Panc1 (cell line): ENCODE data around the gene HNRNPLL. TPM values are rescaled to one million over a fixed set of nuclear protein-coding genes. Genes with fewer than 3 reads are reported as not detected.

Experiments used
- ATAC-seq: fragments of 200-7000 bp; cut with Tn5 transposase; 2 replicates; pipeline ENCODE4 v1.9.1; 2020; ENCODE audit warnings: mild to moderate bottlenecking, moderate library complexity
- BruUV-seq: library from RNA; stranded (reverse); fragments of 400-500 nt; replicated peaks from 2 replicates; lab custom pipeline; 2021; lab: Mats Ljungman, UMichigan
- CTCF ChIA-PET: fragments of 300-600 bp; sonication (Branson Sonifier 250); formaldehyde crosslinking; loops from one replicate; lab custom pipeline; 2022; ENCODE audit warnings: antibody characterized with exemption; lab: Charles Lee
- POLR2A ChIA-PET: fragments of 300-600 bp; sonication (Branson Sonifier 250); formaldehyde crosslinking; loops from one replicate; lab custom pipeline; 2022; ENCODE audit warnings: antibody characterized with exemption; lab: Charles Lee
- DNase-seq: peaks from one replicate; pipeline ENCODE4 v3.0.0-alpha.2; 2010; ENCODE audit warnings: low read depth, low spot score
- H3K27ac ChIP-seq: 2 replicates; pipeline ENCODE4 v1.5.1; 2011; ENCODE audit warnings: mild to moderate bottlenecking, low read length, inconsistent platforms
- H3K27me3 ChIP-seq: fragments of 200-500 bp; sonication (Bioruptor generic); 2 replicates; pipeline ENCODE4 v1.6.0; 2014; ENCODE audit warnings: low read length, inconsistent platforms; ENCODE audit not compliant: control insufficient read depth, insufficient read depth
- H3K36me3 ChIP-seq: fragments of 200-500 bp; sonication (Bioruptor generic); 2 replicates; pipeline ENCODE4 v1.5.1; 2014; ENCODE audit warnings: inconsistent platforms, mild to moderate bottlenecking, low read length, moderate library complexity; ENCODE audit not compliant: control insufficient read depth, insufficient read depth
- H3K4me1 ChIP-seq: 2 replicates; pipeline ENCODE4 v1.5.1; 2011; ENCODE audit warnings: inconsistent platforms, mild to moderate bottlenecking, low read length, moderate library complexity; ENCODE audit not compliant: control insufficient read depth, insufficient read depth
- H3K4me3 ChIP-seq, 2 experiments: 2 replicates each; pipeline ENCODE4 v1.5.1; 2011 to 2012; ENCODE audit warnings: low read depth in 2 of 2, low read length in 2 of 2, mild to moderate bottlenecking in 2 of 2, inconsistent platforms in 1 of 2, moderate library complexity in 1 of 2
- H3K9me3 ChIP-seq: fragments of 200-500 bp; sonication (Bioruptor generic); 2 replicates; pipeline ENCODE4 v1.5.1; 2014; ENCODE audit warnings: low read depth, mild to moderate bottlenecking, inconsistent platforms, low read length, moderate library complexity; ENCODE audit not compliant: control insufficient read depth, insufficient read depth
- POLR2AphosphoS5 ChIP-seq: IDR thresholded peaks from 2 replicates; pipeline ENCODE4 v1.6.1; 2012; ENCODE audit warnings: mild to moderate bottlenecking, low read depth, low read length, moderate library complexity
- SIN3A ChIP-seq: IDR thresholded peaks from 2 replicates; pipeline ENCODE4 v1.6.1; 2012; ENCODE audit warnings: low read depth, mild to moderate bottlenecking, low read length, moderate library complexity, borderline replicate concordance; ENCODE audit not compliant: insufficient read depth
- TCF7L2 ChIP-seq: IDR thresholded peaks from 2 replicates; pipeline ENCODE4 v1.6.1; 2011; ENCODE audit warnings: mild to moderate bottlenecking, low read depth, low read length, inconsistent platforms
- in situ Hi-C: cut with HindIII; loops from 2 replicates; pipeline ENCODE4 v1.10.0; 2016; ENCODE audit warnings: low sequenced_read_pairs, low pct_unique_long_range_greater_than_20kb
- intact Hi-C: fragments of 100-400 bp; cut with micrococcal nuclease; formaldehyde crosslinking; loops from one replicate; pipeline ENCODE4 v1.10.0; 2022; ENCODE audit not compliant: unreplicated experiment
- total RNA-seq: library from RNA; stranded (reverse); gene quantifications from one replicate; pipeline ENCODE4 v1.2.1, GENCODE V29; 2021; ENCODE audit not compliant: unreplicated experiment
- TF ChIP-seq, protein P1 (sequence below), 2 experiments: IDR thresholded peaks; 2 replicates each; pipeline ENCODE4 v1.6.1; 2011 to 2012; ENCODE audit warnings: low read depth in 2 of 2, control low read depth in 1 of 2, low read length in 1 of 2, mild to moderate bottlenecking in 1 of 2, moderate library complexity in 1 of 2; ENCODE audit not compliant: insufficient read depth in 1 of 2
- TF ChIP-seq, protein P2 (sequence below): fragments of 450-650 bp; IDR thresholded peaks from 2 replicates; pipeline ENCODE4 v1.5.1; 2017; ENCODE audit warnings: mild to moderate bottlenecking

The HNRNPLL gene
- total RNA-seq, 1 experiment from 2014 or later: 69.8 TPM

DNA sequence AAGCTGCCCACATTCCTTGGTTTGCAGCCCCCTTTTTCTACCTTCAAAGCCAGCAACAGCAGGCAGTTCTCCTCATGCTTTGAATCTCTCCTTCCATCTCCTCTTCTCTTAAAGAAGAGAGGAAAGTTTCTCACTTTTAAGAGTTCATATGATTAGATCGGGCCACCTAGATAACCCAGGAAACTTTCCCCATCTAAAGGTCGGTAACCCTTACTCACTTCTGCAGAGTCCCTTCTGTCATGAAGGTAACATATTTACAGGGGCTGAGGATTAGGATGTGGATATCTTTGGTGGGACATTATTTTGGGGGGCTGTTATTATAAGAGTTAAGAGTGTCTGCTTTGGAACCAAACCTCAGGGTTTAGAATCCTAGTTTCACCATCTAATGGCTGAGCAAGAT, 51.0 kb downstream of the HNRNPLL start:
- H3K27ac ChIP-seq: no peak overlapping the region
- in situ Hi-C loops (no loop called here), intact Hi-C loops (no loop called here)
- H3K36me3 ChIP-seq: no peaks in the 10 kb centered on the region; the same call in 1 of the 2 replicates
- CTCF ChIA-PET: interaction anchor here (0.6 to 0.7 kb wide), 3 partner anchors 10 to 251 kb away, joined by 3 to 4 read pairs (median 3); no protein-coding TSS in a partner anchor
- ATAC-seq: no peak
- no TSS peak for BruUV-seq
- DNase-seq: no peak
- TF ChIP-seq SIN3A: no peak
- TF ChIP-seq, protein P1, sequence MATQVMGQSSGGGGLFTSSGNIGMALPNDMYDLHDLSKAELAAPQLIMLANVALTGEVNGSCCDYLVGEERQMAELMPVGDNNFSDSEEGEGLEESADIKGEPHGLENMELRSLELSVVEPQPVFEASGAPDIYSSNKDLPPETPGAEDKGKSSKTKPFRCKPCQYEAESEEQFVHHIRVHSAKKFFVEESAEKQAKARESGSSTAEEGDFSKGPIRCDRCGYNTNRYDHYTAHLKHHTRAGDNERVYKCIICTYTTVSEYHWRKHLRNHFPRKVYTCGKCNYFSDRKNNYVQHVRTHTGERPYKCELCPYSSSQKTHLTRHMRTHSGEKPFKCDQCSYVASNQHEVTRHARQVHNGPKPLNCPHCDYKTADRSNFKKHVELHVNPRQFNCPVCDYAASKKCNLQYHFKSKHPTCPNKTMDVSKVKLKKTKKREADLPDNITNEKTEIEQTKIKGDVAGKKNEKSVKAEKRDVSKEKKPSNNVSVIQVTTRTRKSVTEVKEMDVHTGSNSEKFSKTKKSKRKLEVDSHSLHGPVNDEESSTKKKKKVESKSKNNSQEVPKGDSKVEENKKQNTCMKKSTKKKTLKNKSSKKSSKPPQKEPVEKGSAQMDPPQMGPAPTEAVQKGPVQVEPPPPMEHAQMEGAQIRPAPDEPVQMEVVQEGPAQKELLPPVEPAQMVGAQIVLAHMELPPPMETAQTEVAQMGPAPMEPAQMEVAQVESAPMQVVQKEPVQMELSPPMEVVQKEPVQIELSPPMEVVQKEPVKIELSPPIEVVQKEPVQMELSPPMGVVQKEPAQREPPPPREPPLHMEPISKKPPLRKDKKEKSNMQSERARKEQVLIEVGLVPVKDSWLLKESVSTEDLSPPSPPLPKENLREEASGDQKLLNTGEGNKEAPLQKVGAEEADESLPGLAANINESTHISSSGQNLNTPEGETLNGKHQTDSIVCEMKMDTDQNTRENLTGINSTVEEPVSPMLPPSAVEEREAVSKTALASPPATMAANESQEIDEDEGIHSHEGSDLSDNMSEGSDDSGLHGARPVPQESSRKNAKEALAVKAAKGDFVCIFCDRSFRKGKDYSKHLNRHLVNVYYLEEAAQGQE (IDR thresholded peaks at IDR 0.05; ENCODE audit: insufficient read depth in 1 of 2, low read depth in 2 of 2, low read length in 1 of 2): no peak
- no peak for TF ChIP-seq POLR2AphosphoS5
- TF ChIP-seq, protein P2, sequence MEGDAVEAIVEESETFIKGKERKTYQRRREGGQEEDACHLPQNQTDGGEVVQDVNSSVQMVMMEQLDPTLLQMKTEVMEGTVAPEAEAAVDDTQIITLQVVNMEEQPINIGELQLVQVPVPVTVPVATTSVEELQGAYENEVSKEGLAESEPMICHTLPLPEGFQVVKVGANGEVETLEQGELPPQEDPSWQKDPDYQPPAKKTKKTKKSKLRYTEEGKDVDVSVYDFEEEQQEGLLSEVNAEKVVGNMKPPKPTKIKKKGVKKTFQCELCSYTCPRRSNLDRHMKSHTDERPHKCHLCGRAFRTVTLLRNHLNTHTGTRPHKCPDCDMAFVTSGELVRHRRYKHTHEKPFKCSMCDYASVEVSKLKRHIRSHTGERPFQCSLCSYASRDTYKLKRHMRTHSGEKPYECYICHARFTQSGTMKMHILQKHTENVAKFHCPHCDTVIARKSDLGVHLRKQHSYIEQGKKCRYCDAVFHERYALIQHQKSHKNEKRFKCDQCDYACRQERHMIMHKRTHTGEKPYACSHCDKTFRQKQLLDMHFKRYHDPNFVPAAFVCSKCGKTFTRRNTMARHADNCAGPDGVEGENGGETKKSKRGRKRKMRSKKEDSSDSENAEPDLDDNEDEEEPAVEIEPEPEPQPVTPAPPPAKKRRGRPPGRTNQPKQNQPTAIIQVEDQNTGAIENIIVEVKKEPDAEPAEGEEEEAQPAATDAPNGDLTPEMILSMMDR: no peak
- no peak for TF ChIP-seq TCF7L2
- no peak overlapping the region for H3K4me3 ChIP-seq
- POLR2A ChIA-PET: no interaction called here
- H3K9me3 ChIP-seq: no peaks in the 10 kb centered on the region
- H3K27me3 ChIP-seq: no peaks in the 10 kb centered on the region
- H3K4me1 ChIP-seq: no peaks in the 10 kb centered on the region

DNA sequence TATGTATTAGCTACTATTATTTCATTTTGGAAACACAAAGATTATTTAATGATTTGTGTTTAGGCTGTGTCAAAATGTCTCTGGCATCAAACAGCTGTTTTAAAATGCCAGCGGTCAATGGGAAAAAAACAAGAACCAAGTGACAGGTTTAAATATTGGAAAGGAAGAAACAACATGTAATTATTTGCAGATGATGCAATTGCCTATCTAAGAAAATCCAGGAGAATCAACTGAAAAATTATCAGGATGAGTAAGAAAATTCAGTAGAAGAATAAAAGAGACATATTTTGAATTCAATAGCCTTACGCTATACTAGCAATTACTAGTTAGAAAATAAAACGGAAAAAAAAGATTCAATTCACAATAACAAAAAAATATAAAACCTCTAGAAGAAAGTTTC, 51.6 kb downstream of the HNRNPLL start:
- ATAC-seq (no peak), DNase-seq (no peak)
- TF ChIP-seq TCF7L2 (no peak), SIN3A (no peak), POLR2AphosphoS5 (no peak)
- TF ChIP-seq, protein P2: no peak
- TF ChIP-seq, protein P1 (IDR thresholded peaks at IDR 0.05; ENCODE audit: insufficient read depth in 1 of 2, low read depth in 2 of 2, low read length in 1 of 2): no peak
- no peak overlapping the region for H3K4me3 ChIP-seq
- POLR2A ChIA-PET: no interaction called here
- H3K9me3 ChIP-seq: no peaks in the 10 kb centered on the region
- intact Hi-C loops: no loop called here
- H3K27ac ChIP-seq: no peak overlapping the region
- H3K27me3 ChIP-seq: no peaks in the 10 kb centered on the region
- H3K36me3 ChIP-seq: no peaks in the 10 kb centered on the region; the same call in 1 of the 2 replicates
- CTCF ChIA-PET: interaction anchor here (0.7 kb wide), 1 partner anchor 251 kb away, joined by 3 read pairs; no protein-coding TSS in a partner anchor
- no peaks in the 10 kb centered on the region for H3K4me1 ChIP-seq
- in situ Hi-C loops: no loop called here
- BruUV-seq: no TSS peak
